TTC549 (cell line): ENCODE measurements around the gene FUT2.
A peak's percentile ranks its signal among the peaks of the same experiment; 100 is the strongest.

ENCODE experiments used
- FAIRE-seq: peaks from 2 replicates; lab custom pipeline; 2012; peaks lifted over from hg19 to GRCh38; lab: Jason Lieb, UNC

Gene FUT2

DNA sequence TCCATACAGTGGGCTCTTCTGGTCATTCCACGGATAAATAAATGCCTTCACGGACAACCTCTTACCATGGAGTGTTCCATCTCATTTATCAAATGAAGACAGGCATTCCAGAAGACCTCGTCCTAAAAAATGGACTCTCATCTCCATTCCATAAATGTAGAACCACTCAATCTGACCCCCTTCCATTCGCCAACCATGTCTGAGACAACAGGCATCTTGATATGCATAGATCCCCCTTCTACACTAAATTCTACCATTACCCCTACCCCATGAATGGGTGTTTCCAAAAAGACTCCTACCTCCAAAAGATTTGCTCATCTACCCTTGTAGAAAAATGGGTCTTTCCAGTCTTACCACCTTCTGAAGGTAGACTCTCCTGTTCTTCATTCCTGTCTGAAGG is 35.7 kb downstream of the FUT2 start:
- FAIRE-seq = no peak

DNA sequence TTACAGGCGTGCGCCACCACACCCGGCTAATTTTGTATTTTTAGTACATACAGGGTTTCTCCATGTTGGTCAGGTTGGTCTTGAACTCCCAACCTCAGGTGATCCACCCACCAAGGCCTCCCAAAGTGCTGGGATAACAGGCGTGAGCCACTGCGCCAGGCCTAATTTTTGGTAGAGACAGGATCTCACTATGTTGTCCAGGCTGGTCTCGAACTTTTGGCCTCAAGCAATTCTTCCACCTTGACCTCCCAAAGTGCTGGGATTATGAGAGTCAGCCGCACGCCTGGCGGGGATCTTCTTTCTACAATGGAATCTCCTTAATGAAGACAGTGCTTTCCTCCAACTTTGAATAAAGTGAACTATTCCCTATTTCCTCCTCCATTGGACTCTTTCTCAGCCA is 38.9 kb downstream of the FUT2 start:
- no peak for FAIRE-seq

DNA sequence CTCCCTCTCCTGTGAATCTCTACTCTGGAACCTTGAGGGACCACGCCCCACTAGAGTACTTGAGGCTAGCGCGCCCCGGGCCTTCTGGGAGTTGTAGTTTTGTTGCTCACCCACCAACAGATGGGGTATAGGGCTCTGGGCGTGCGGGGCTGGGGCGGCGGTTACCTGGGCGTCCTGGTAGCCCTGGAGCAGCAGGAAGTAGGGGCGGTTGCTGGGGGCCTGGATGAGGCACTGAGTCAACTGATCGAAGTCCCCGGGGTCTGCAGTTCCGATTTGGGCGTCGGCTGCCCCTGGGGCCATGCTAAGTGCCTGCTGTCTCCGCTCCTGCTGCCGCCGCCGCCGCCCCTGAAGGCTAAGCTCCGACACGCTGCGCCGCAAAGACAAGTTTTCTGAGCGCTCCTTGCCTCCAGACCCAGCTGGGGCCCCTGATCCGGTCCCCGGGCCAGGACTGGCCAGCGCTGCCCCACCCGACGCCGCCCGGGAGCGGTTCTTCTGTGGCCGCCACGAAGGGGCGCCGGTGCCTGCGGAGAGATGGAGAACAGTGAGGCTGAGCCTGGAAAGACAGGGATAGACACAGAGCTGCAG is 39.4 kb downstream of the FUT2 start:
- FAIRE-seq = no peak

- no peak for FAIRE-seq
Measured at GRCh38 chr19:48737360-48737998, 41.7 kb downstream of the FUT2 start.

- FAIRE-seq = no peak
Measured at GRCh38 chr19:48738557-48739403, 43.0 kb downstream of the FUT2 start.

DNA sequence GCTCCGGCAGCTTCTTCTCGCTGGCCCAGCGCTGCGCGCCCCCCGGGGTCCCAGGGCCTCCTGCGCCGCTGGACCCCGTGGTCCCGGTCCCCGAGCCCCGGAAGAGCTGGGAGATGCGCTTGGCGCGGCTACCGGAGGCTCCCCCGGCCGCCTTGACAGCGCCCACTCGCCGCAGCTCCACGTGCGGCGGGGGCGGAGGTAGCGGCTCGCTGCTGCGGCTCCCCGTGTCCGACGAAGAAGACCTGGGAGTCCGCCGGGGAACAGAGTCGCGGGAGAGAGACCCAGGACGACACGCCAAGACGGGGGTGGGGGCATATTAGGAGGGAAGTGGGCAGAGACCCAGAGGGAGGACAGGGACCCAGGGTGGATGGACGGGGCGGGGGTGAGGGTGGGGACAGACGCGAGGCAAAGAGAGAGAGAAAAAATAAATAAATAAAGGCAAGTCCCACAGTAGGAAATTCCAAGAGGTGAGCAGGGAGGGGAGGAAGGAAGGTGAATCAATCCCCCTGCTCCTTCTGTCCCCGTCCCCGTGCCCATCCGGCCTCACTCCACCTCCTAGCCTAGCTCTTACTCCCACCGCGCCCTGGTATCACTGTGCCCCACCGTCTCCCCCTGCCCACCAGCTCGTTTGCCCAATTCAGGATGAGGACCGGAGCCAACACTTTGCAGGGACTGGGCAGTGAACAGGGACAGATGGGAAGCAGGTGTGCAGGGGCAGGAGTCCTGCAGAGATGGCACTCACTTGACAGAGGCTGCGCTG is 43.8 kb downstream of the FUT2 start:
- FAIRE-seq = no peak

GRCh38 chr19:48740164-48740972 is 44.6 kb downstream of the FUT2 start, which contains the start of gene RASIP1:
TSS of gene RASIP1 (minus strand) at chr19:48740610. CDS start at chr19:48740282, 328 bp downstream.
- FAIRE-seq = no peak

- no peak for FAIRE-seq
Measured at GRCh38 chr19:48741129-48741999, 45.6 kb downstream of the FUT2 start.

DNA sequence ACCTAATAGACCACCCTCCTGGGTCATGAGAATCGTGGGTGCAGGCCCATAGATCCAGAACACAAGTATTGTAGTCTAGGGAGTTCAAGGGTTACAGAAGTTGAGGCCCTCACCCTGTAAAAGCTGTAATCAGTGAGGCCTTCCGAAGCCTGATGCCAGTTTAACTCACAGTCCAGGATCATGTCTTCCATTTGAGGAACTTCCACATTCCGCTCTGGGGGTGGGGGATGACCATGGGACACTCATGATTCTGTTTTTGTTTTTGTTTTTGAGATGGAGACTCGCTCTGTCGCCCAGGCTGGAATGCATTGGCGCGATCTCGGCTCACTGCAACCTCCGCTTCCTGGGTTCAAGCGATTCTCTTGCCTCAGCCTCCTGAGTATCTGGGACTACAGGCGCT is 46.3 kb downstream of the FUT2 start:
- FAIRE-seq = no peak

- FAIRE-seq = no peak
Measured at GRCh38 chr19:48745208-48745995, 49.6 kb downstream of the FUT2 start.

GRCh38 chr19:48746110-48746509 is 50.3 kb downstream of the FUT2 start:
- no peak for FAIRE-seq

DNA sequence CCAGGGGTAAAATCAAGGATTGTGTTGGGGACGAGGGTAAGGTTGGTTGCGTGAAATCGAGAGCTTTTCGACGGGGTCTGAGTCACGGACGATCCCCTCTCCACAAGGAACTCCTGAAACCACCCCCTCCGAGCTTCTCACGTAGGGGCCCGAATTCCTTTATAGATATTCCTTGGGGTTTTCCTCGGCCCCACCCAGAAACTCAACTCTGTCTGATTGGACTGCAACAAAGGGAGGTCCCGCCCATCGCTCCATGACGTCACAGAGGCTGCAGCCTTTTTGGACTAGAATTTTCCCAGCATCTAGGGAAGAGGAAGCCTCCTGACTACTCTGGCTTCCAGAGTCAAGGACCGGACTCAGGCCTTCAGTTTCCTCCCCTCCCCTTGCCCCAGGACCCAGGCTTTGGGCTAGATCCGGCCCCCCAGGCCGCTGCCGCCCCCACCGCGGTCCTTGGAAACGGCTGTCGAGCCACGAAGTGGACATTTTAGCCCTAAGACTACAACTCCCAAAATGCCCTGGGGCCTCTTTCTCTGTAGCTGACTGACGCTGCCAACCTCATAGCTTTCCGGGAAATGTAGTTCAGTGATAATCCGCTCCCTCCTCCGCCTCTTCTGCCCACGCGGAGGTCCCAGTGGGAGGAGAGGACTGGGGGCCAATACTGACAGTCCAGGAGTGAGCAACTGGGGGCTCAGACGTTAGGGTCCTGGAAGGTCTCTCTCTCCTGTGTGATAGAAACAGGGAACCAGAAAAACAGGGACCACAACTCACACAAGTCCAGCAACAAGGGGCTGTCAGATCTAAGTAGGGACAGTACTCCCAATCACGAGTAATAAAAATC is 51.2 kb downstream of the FUT2 start, which contains the start of gene IZUMO1:
TSS of gene IZUMO1 (minus strand) at position 172 of the 838 bp plus-strand sequence. CDS start 1,050 bp downstream, outside the sequence.
- FAIRE-seq = peak; percentile 3

DNA sequence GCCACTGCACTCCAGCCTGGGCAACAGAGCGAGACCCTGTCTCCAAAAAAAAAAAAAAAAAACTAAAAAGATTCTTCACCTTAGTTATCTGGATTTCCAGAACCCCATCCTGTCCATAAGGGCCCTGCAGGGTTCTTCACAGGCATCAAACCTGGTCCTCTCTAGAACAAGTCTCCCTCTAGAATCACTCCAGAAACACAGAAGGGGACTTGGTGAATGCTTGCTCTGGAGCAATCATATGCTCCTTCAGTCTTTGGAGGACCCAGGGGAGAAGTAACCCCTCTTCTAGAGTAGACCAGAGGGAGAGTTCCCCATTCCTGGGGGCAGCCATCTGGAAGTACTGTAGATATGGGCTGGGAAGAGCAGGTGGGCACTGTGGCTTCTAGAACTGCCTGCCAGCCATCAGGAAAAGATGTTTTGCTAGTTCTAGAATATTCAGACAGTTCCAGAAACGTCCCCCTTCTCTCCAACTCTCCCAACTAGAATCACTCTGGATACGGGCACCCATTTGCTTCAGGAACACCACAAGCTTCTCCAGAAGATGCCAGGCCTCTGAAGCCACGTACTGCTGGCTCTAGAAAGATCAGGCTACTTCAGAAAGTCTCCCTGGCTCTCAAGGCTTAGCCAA is 53.9 kb downstream of the FUT2 start:
- FAIRE-seq = no peak

- FAIRE-seq = no peak
Measured at GRCh38 chr19:48750351-48750750, 54.6 kb downstream of the FUT2 start.

DNA sequence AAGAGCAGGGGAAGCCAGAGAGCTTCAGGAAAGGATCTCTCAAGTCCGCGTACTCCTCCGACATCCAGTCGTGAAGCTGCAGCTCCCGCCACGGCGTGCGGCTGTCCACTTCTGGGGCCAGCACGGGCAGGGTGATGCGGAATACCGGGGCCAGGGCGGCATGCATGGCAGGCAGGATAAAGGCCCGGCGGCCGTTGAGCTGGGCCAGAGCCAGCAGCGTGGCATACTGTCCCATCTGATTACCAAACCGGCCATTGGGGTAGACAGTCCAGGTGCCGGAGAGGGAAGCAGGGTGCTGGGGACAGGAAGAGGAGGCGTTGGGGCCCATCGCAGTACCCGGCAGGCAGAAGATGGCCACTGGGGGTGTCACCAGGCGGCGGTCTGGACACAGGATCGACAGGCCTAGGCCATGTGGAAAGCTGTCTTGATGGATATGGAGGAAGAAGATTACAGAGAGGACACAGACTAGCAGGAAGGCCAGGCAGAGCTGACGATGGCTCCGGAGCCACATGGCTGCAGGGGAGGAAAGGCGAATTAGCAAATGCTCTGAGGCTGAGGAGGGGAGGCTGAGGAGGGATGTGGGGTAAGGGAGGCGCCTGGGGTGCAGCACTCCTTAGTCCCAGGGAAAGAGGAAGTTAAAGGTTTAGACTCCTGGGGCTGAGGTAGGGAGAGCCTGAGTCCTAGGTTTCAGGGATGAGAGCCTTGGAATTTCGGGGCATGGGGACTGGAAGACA is 55.2 kb downstream of the FUT2 start:
- no peak for FAIRE-seq

DNA sequence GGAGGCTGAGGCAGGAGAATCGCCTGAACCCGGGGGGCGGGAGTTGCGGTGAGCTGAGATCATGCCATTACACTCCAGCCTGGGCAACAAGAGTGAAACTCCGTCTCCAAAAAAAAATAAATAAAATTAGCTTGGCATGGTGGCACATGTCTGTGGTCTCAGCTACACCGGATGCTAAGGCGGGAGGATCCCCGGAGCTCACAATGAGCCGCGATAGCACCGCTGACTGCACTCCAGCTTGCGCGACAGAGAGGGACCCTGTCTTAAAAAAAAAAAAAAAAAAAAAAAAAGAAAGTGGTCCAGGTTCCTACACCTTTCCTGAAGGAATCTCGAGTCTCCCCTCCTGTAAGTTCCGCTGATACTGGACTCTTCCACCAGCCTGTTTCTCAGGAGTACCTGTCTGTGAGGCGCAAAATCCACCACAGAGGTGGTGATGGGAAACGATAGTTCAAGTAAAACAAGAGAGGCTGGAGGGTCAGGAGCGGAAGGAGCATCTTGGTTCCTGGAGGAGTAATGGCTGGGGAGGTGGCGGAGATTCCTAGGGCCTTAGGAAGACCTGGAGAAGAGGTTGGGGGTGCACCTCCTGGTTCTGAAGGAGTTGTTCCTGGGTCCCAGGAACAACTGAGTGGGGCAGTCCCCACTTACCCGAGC is 56.2 kb downstream of the FUT2 start:
- no peak for FAIRE-seq
